Mucosa of descending colon (tissue), 3 donors: ENCODE measurements around the gene COG5. TPM values are rescaled to one million over a fixed set of nuclear protein-coding genes. Genes with fewer than 3 reads are reported as not detected.
A peak's percentile ranks its signal among the peaks of the same experiment; 100 is the strongest.

Source experiments
- ATAC-seq: fragments of 200-7000 bp; cut with Tn5 transposase; one replicate; pipeline ENCODE4 v1.9.1; 2020; ENCODE audit warnings: mild to moderate bottlenecking, moderate library complexity
- DNase-seq, 3 donors: peaks; one replicate each; pipeline ENCODE4 v3.0.0-alpha.2; 2020
- H3K36me3 ChIP-seq: fragments of 200-600 bp; one replicate; pipeline ENCODE4 v1.8.0; 2021; ENCODE audit warnings: low read depth, mild to moderate bottlenecking
- H3K4me1 ChIP-seq: fragments of 200-600 bp; one replicate; pipeline ENCODE4 v1.8.0; 2021; ENCODE audit warnings: low read depth, mild to moderate bottlenecking
- H3K4me3 ChIP-seq: fragments of 200-600 bp; one replicate; pipeline ENCODE4 v1.8.0; 2021; ENCODE audit warnings: mild to moderate bottlenecking
- H3K9me3 ChIP-seq: fragments of 200-600 bp; one replicate; pipeline ENCODE4 v1.8.0; 2021; ENCODE audit warnings: mild to moderate bottlenecking
- CTCF ChIP-seq: fragments of 200-600 bp; IDR thresholded peaks from one replicate; pipeline ENCODE4 v1.8.0; 2022; ENCODE audit warnings: antibody characterized with exemption, mild to moderate bottlenecking
- intact Hi-C, 2 donors: fragments of 100-400 bp; cut with DNase I in 1 of 2; cut with micrococcal nuclease in 1 of 2; formaldehyde crosslinking; loops; one replicate each; pipeline versions ENCODE4 v1.11.0 to v1.11.1; 2022; cut with DNase I, micrococcal nuclease
- total RNA-seq, 3 donors: library from RNA; stranded (reverse); fragmentation: NEBNext Ultra II Directional in 2 of 3; extraction: Animal tissue kit (Norgen Biotek cat#: 25700) in 2 of 3; gene quantifications; one replicate each; pipeline versions ENCODE4 v1.2.1 to v1.2.4, GENCODE V29; 2021 to 2023
- donor health status: DM: no; HTN: no; CAD: no; lungs with moderate emphysema.
- donor health status: DM: no; HTN: no; CAD: no.
- donor health status: DM: no; HTN: yes; CAD: no.

Gene COG5
- total RNA-seq, 3 donors from 2014 or later: 46.8 to 56.4 (median 47.7) TPM

DNA sequence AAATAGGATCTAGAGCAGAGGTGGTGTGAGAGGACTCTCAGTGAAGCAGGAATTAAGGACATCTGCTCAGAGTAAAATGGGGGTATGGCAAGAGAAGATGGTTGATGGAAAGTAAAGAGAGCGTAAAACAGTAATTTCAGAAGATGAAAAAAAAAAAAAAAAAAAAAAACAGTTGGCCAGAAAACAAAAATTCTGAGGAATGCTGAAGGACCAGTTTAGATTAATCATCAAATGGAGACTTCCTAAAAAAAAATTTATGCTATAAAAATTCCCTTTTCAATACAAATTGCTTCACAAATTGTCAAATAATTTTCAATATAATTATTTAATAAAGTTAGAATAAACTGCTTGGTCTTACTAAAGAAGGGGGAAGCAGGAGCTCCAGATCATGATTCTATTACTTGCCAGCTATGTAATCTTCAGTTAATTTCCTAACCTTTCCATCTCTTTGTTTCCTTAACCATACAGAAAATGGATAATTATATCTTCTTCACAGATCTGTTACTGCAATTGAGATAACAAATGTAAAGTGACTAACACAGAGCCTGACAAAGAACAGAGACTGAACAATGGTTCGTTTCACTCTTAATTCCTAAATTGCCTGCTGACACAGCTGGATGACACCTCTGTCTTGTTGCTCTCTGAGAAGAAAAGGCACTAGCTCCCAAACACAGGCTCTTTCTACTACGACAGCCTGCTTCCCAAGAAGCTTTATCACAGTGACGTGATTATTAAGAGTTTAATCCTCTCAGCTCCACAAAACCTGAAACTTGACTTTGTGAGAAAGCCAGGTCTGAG is 158.8 kb downstream of the COG5 start:
- no peak for ATAC-seq
- no peak for DNase-seq
- intact Hi-C loops: no loop called here
- Histone ChIP-seq H3K4me3 (no peak overlapping the region), H3K9me3 (no peaks in the 10 kb centered on the region), H3K4me1 (peaks cover 6% of the 10 kb centered on the region), H3K36me3 (no peaks in the 10 kb centered on the region)
- no peak for TF ChIP-seq CTCF

GRCh38 chr7:107398161-107398560 is 165.6 kb downstream of the COG5 start:
- H3K36me3 ChIP-seq: no peaks in the 10 kb centered on the region
- no peaks in the 10 kb centered on the region for H3K4me1 ChIP-seq
- no peak overlapping the region for H3K4me3 ChIP-seq
- intact Hi-C loops: no loop called here
- H3K9me3 ChIP-seq: no peaks in the 10 kb centered on the region
- no peak for TF ChIP-seq CTCF
- DNase-seq (no peak), ATAC-seq (no peak)

DNA sequence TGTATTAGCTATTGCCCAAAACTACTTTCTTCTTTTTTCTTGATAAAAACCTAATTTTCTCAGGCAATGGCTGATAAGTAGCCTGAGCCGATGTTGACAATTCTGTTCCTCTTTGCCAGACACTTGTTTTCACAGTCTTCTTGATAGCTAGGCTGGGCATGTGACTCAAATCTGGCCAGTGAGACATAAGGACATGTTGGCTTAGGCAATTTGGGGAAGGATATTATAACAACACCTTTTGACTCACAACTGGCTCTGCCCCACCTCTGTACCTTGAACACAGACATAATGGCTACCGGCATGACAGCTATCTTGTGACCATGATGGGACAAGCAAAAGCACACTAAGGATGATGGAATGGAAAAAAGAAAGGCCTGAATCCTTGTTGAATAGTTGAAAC is 166.7 kb downstream of the COG5 start:
- intact Hi-C loops: no loop called here
- Histone ChIP-seq H3K36me3 (no peaks in the 10 kb centered on the region), H3K4me3 (no peak overlapping the region), H3K9me3 (no peaks in the 10 kb centered on the region), H3K4me1 (no peaks in the 10 kb centered on the region)
- no peak for TF ChIP-seq CTCF
- ATAC-seq: peak; percentile 74
- no peak for DNase-seq

GRCh38 chr7:107396081-107396480 is 167.6 kb downstream of the COG5 start:
- intact Hi-C loops: no loop called here
- ATAC-seq (no peak), DNase-seq (no peak)
- no peak for TF ChIP-seq CTCF
- H3K36me3 ChIP-seq: no peaks in the 10 kb centered on the region
- H3K4me3 ChIP-seq: no peak overlapping the region
- no peaks in the 10 kb centered on the region for H3K4me1 ChIP-seq
- no peaks in the 10 kb centered on the region for H3K9me3 ChIP-seq

GRCh38 chr7:107394831-107395230 is 168.9 kb downstream of the COG5 start:
- DNase-seq (no peak), ATAC-seq (no peak)
- Histone ChIP-seq H3K9me3 (no peaks in the 10 kb centered on the region), H3K4me1 (no peaks in the 10 kb centered on the region), H3K4me3 (no peak overlapping the region), H3K36me3 (no peaks in the 10 kb centered on the region)
- intact Hi-C loops: no loop called here
- no peak for TF ChIP-seq CTCF
